CD4-positive, CD25-positive, alpha-beta regulatory T cell (primary cell): ENCODE data around the gene MOSPD3. TPM values are rescaled to one million over a fixed set of nuclear protein-coding genes. Genes with fewer than 3 reads are reported as not detected.
A peak's percentile ranks its signal among the peaks of the same experiment; 100 is the strongest.

Experiments
- ATAC-seq, 2 donors: fragments of 150-1000 bp; cut with Tn5 transposase; one replicate each; pipeline ENCODE4 v1.10.0; 2021; ENCODE audit warnings: low read depth in 2 of 2, moderate number of reproducible peaks in 2 of 2, moderate library complexity in 1 of 2
- DNase-seq, 3 donors: peaks; one replicate each; pipeline versions ENCODE4 v3.0.0 to v3.0.0-alpha.2; 2012 to 2022; ENCODE audit warnings: mixed read lengths in 1 of 3
- H3K27ac ChIP-seq: one replicate; pipeline ENCODE4 v1.7.0; 2013; ENCODE audit warnings: mild to moderate bottlenecking, low read length; ENCODE audit not compliant: insufficient read depth, poor library complexity, severe bottlenecking
- H3K27me3 ChIP-seq: one replicate; pipeline ENCODE4 v1.7.0; 2013; ENCODE audit warnings: low read length; ENCODE audit not compliant: control insufficient read depth, insufficient read depth
- H3K36me3 ChIP-seq: one replicate; pipeline ENCODE4 v1.7.0; 2013; ENCODE audit warnings: mild to moderate bottlenecking, low read length, moderate library complexity; ENCODE audit not compliant: control insufficient read depth, insufficient read depth
- H3K4me1 ChIP-seq: 2 replicates; pipeline ENCODE4 v1.7.0; 2013; ENCODE audit warnings: mild to moderate bottlenecking, low read length; ENCODE audit not compliant: insufficient read depth, control insufficient read depth, poor library complexity, severe bottlenecking
- H3K4me3 ChIP-seq: one replicate; pipeline ENCODE4 v1.7.0; 2013; ENCODE audit warnings: low read depth, mild to moderate bottlenecking, low read length, moderate library complexity
- H3K9me3 ChIP-seq, 2 experiments: 1 replicate in 1 of 2; 2 replicates in 1 of 2; pipeline ENCODE4 v1.7.0; 2013; ENCODE audit warnings: low read length in 2 of 2, mild to moderate bottlenecking in 1 of 2, moderate library complexity in 1 of 2; ENCODE audit not compliant: control insufficient read depth in 2 of 2
- H3K27ac Mint-ChIP-seq, 3 donors: one replicate each; pipeline ENCODE4 v1.8.0; 2020 to 2022; ENCODE audit warnings: mild to moderate bottlenecking in 3 of 3, mixed read lengths in 3 of 3, moderate library complexity in 2 of 3
- H3K27me3 Mint-ChIP-seq: one replicate; pipeline ENCODE4 v1.8.0; 2022; ENCODE audit warnings: mild to moderate bottlenecking, mixed read lengths
- H3K36me3 Mint-ChIP-seq: one replicate; pipeline ENCODE4 v1.8.0; 2020; ENCODE audit warnings: mixed read lengths
- H3K4me1 Mint-ChIP-seq, 4 donors: one replicate each; pipeline ENCODE4 v1.8.0; 2020 to 2022; ENCODE audit warnings: mixed read lengths in 4 of 4, mild to moderate bottlenecking in 1 of 4
- H3K4me3 Mint-ChIP-seq, 4 donors: one replicate each; pipeline ENCODE4 v1.8.0; 2020 to 2022; ENCODE audit warnings: mild to moderate bottlenecking in 4 of 4, mixed read lengths in 4 of 4, moderate library complexity in 3 of 4
- H3K9me3 Mint-ChIP-seq, 7 donors: one replicate each; pipeline ENCODE4 v1.8.0; 2020 to 2022; ENCODE audit warnings: mixed read lengths in 7 of 7, mild to moderate bottlenecking in 3 of 7, moderate library complexity in 2 of 7
- polyA plus RNA-seq, 4 donors: library from polyadenylated mRNA; unstranded; fragments of 300-500 nt; fragmentation: Illumina TruSeq; gene quantifications; one replicate each; pipeline ENCODE4 v1.2.3, GENCODE V29; 2021
- total RNA-seq: library from RNA; stranded (reverse); gene quantifications from one replicate; pipeline ENCODE4 v1.2.3, GENCODE V29; 2022

MOSPD3 gene
- total and polyA plus RNA-seq, 5 donors from 2014 or later, result 13.8 to 22.9 (median 21.9) TPM

DNA sequence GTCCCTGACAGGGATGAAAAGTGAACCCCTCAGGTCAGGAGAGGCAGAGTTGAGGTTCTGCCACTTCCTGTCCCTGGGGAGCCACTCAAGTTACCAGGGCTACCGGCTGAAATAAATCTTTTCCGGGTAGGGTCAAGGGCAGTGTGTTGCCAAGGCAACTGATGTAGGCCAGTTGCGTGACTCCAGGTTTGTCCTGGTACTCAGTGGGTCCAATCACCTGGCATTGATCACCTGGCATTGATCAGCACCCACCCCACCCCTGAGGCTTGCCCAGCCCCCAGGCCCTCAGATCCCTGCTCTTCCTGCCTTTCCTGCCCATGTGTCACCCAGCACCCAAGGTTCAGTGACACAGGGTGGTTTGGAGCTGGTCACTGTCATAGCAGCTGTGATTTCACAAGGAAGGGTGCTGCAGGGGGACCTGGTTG, 44.6 kb upstream of the MOSPD3 start:
- peak overlapping the region; percentile 23 for H3K27ac ChIP-seq
- peaks cover 48% of the 10 kb centered on the region for H3K4me1 ChIP-seq
- no peaks in the 10 kb centered on the region for H3K9me3 ChIP-seq
- Mint-ChIP-seq H3K27ac (peak overlapping the region in 1 of 3 donors; percentile 56), H3K36me3 (peaks cover 10% of the 10 kb centered on the region), H3K9me3 (no peaks in the 10 kb centered on the region), H3K4me1 (peaks cover 0 to 54% (median 27%) of the 10 kb centered on the region in 4 donors), H3K27me3 (peaks cover 12% of the 10 kb centered on the region), H3K4me3 (no peak overlapping the region)
- peaks cover 7% of the 10 kb centered on the region for H3K36me3 ChIP-seq
- no peak overlapping the region for H3K4me3 ChIP-seq
- DNase-seq, result no peak
- ATAC-seq, result no peak
- no peaks in the 10 kb centered on the region for H3K27me3 ChIP-seq

DNA sequence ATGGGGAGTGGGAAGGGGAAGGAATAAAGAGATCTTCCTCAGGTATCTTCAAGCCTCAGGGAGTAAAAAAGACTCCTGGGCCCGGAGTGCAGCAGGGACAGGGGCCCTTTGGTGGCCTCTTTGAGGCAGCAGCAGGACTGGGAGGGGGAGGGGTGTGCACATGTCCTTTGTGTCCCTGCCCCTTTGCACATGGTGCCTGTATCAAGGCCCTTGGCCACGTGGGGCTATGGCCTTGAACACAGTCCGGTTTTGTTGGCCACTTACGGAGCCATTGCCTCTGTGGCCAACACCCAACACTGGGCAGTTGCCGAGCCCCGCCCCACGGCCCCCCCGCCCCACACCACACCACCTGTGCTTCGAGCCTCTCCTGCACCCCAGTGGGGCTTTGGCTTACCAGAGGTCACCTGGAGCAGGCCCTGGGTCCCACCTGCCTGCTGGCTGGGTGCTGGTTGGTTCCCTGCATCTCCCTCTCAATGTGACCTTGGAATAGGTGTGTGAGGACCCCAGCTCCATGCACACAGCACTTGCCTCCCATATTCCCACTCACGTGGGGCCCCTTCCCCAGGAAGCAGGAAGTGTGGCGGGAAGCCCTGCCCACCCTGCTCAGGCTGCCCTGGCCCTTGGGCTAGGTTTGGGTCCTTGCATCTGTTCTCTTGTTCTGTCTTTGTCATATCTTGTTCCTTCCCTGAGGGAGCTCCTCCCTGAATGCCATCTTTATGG, 44.0 kb upstream of the MOSPD3 start:
- Histone ChIP-seq H3K27me3 (no peaks in the 10 kb centered on the region), H3K4me1 (peaks cover 48% of the 10 kb centered on the region), H3K4me3 (no peak overlapping the region), H3K36me3 (peaks cover 1% of the 10 kb centered on the region), H3K27ac (peak overlapping the region; percentile 23), H3K9me3 (no peaks in the 10 kb centered on the region)
- peak overlapping the region in 2 of 3 donors; percentile 56 to 75 for H3K27ac Mint-ChIP-seq
- no peak for DNase-seq
- H3K4me3 Mint-ChIP-seq, result peak overlapping the region in 1 of 4 donors; percentile 44
- H3K27me3 Mint-ChIP-seq, result peaks cover 12% of the 10 kb centered on the region
- no peaks in the 10 kb centered on the region for H3K9me3 Mint-ChIP-seq
- no peak for ATAC-seq
- peaks cover 0 to 54% (median 27%) of the 10 kb centered on the region in 4 donors for H3K4me1 Mint-ChIP-seq
- H3K36me3 Mint-ChIP-seq, result peaks cover 10% of the 10 kb centered on the region

DNA sequence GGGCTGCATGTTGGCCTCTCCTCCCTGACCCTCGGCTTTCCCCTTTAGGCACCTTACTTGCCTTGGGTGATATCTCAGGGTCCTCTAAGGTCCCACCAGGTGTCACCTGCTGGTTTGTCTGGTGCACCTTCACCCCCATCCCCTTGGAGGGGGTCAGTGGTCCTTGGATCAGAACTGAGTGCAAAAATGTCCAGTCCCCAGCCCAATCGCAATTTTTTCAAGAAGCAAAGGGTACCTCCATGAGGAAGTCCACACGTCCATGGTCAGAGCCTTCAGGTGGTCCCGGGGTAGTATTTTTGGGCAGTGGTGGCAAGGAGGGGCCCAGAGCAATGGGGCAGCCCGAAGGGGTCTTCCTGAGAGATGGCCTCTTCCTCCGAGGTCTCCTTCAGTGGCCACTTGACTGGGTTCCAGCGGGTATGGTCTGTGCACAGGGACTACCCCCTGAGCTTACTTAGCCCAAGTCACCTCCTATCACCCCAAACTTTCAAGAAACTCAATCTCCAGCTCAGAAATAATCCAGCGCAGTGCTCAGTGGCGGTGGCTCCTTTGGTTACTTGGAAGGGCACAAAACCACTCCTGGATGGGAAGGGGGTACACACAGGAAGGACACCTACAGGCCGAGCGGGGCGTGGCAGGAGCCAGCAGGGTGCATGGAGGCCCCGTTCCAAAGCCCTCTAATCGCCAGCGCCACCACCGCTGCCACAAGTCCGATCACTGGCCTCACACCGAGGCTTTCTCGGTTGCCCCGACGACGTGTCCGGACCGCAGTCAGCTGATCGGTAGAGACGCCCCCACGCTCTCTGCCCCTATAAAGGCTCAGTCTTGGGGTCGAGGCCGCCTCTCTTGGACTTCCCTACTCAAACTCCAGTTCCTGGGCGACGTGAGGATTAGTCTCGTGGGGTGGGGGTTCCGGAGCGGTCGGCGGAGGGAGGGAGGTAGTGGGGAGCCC, 43.2 kb upstream of the MOSPD3 start:
- Histone ChIP-seq H3K36me3 (peaks cover 4% of the 10 kb centered on the region), H3K4me3 (no peak overlapping the region), H3K4me1 (peaks cover 45% of the 10 kb centered on the region), H3K27me3 (no peaks in the 10 kb centered on the region), H3K27ac (peak overlapping the region; percentile 69), H3K9me3 (no peaks in the 10 kb centered on the region)
- H3K4me3 Mint-ChIP-seq, result peak overlapping the region; percentile 44 to 70 (median 68)
- peak in 2 of 3 donors; percentile 37 to 57 for DNase-seq
- peaks cover 12% of the 10 kb centered on the region for H3K27me3 Mint-ChIP-seq
- H3K4me1 Mint-ChIP-seq, result peaks cover 0 to 48% (median 23%) of the 10 kb centered on the region in 4 donors
- peak overlapping the region; percentile 75 to 88 (median 81) for H3K27ac Mint-ChIP-seq
- peaks cover 6% of the 10 kb centered on the region for H3K36me3 Mint-ChIP-seq
- H3K9me3 Mint-ChIP-seq, result no peaks in the 10 kb centered on the region
- ATAC-seq, result peak in 1 of 2 donors; percentile 19

DNA sequence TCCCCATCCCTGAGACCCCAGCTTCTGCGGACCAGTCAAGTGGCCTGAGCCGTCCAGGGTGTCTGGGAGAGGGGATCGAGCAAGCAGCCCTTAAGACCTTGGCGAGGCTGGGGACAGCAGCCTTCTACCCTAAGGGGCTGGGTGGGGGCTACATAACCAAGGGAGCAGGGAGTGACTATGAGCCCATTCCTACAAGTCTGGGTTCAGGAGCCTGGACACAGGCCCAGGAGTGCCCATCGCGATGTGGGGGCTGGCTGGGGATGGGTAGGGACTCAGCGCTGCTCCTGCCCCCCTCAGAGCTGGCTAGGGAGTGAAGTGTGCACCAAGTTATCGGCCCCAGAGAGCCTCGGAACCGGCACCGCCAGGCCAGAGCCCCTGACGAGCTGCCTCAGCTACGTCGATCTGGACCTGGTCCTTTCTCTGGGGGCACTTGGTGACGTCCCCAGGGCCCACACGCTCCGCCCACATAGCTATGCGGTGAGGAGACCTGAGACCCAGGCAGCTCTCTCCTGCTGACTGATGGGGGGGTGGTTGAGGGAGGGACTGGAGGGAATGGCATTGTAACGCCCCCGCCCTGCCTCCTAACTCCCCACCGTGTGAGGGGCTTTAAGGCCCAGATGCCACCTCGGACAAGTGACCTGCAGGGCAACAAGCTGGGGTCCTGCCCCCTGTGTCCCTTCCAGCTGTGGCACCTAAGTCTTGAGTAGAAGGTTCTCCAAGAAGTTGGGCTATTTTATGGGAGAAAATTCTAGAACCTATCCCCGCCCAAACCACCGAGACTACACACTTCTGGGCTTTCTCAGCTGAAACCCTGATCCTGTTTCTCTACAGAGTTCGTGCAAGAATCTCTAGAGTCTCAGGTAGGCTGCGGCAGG, 41.1 kb upstream of the MOSPD3 start:
- Histone ChIP-seq H3K27ac (no peak overlapping the region), H3K9me3 (no peaks in the 10 kb centered on the region), H3K4me3 (no peak overlapping the region), H3K36me3 (peaks cover 22% of the 10 kb centered on the region), H3K27me3 (no peaks in the 10 kb centered on the region), H3K4me1 (peaks cover 44% of the 10 kb centered on the region)
- Mint-ChIP-seq H3K27me3 (peaks cover 12% of the 10 kb centered on the region), H3K4me1 (peaks cover 0 to 50% (median 23%) of the 10 kb centered on the region in 4 donors), H3K36me3 (peaks cover 7% of the 10 kb centered on the region), H3K4me3 (peak overlapping the region in 3 of 4 donors; percentile 54 to 87 (median 61)), H3K9me3 (no peaks in the 10 kb centered on the region), H3K27ac (peak overlapping the region in 1 of 3 donors; percentile 76)
- DNase-seq (no peak), ATAC-seq (no peak)

DNA sequence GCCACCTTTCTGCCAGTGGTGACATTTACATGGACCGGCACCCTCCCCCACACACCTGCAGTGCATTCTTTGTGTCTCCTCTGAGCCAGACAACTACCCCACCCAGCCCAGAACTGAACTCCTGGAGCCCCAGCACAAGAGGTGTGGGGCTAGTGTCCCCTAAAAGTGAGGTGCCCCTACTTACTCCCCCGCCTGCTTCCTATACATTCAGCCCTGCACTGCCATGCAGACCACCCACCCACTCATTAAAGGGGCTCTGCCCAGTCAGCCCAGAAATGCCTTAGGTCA, 40.6 kb upstream of the MOSPD3 start:
- Mint-ChIP-seq H3K4me3 (peak overlapping the region; percentile 41 to 87 (median 65)), H3K4me1 (peaks cover 0 to 49% (median 20%) of the 10 kb centered on the region in 4 donors)
- peaks cover 27% of the 10 kb centered on the region for H3K36me3 ChIP-seq

DNA sequence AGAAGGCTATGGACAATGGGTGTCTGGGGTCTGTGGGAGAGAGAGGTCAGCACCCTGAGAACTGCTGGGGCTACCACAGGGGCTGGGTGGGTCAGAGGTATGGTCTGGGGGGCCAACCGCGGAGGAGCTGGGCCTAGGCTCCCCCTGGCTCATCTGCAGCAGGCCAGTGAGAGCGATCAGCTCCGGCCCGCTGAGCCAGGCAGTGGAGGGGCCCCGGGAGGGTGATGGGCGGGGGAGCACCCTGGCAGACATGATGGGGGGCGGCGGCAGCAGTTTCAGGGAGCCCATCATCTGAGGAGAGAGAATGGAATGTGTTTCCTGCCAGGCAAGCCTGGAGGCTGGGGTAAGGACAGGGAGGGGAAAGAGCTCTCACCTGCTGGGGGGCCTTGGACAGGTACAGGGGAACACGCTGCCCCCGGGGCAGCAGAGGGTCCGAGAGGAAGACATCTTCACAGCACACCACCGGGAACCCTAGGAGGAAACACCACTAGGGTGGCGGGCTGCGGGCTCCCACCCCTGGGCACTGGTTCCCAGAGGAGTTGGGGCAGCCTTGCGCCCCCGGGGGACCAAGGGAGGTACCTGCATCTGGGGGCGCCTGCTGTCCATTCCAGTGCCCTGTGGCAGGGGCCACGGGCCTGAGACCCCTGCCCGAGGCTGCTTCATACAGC, 39.9 kb upstream of the MOSPD3 start:
- peaks cover 33% of the 10 kb centered on the region for H3K36me3 ChIP-seq
- H3K9me3 Mint-ChIP-seq, result no peaks in the 10 kb centered on the region
- H3K4me1 Mint-ChIP-seq, result peaks cover 0 to 46% (median 19%) of the 10 kb centered on the region in 4 donors

More for the DNA sequence above, 40.6 kb upstream of the MOSPD3 start:
- Histone ChIP-seq H3K9me3 (no peaks in the 10 kb centered on the region), H3K27me3 (no peaks in the 10 kb centered on the region), H3K4me3 (no peak overlapping the region), H3K4me1 (peaks cover 44% of the 10 kb centered on the region), H3K27ac (no peak overlapping the region)
- ATAC-seq, result no peak
- H3K36me3 Mint-ChIP-seq, result peaks cover 10% of the 10 kb centered on the region
- peak overlapping the region in 2 of 3 donors; percentile 62 to 69 for H3K27ac Mint-ChIP-seq
- H3K9me3 Mint-ChIP-seq, result no peaks in the 10 kb centered on the region
- no peak for DNase-seq
- peaks cover 12% of the 10 kb centered on the region for H3K27me3 Mint-ChIP-seq

More for the DNA sequence above, 39.9 kb upstream of the MOSPD3 start:
- Histone ChIP-seq H3K9me3 (no peaks in the 10 kb centered on the region), H3K27me3 (no peaks in the 10 kb centered on the region), H3K4me3 (no peak overlapping the region), H3K4me1 (peaks cover 44% of the 10 kb centered on the region), H3K27ac (no peak overlapping the region)
- peak overlapping the region in 2 of 3 donors; percentile 62 to 69 for H3K27ac Mint-ChIP-seq
- peak overlapping the region; percentile 41 to 87 (median 65) for H3K4me3 Mint-ChIP-seq
- DNase-seq, result no peak
- ATAC-seq, result no peak
- peaks cover 10% of the 10 kb centered on the region for H3K36me3 Mint-ChIP-seq
- H3K27me3 Mint-ChIP-seq, result peaks cover 12% of the 10 kb centered on the region
